Ovary (tissue), 9 donors: ENCODE data around the gene RTN3. TPM values are rescaled to one million over a fixed set of nuclear protein-coding genes. Genes with fewer than 3 reads are reported as not detected.

Source experiments
- DNase-seq, 5 donors: peaks; one replicate each; pipeline ENCODE4 v3.0.0-alpha.2; 2019 to 2020
- H3K27ac ChIP-seq, 2 donors: fragments of 200-600 bp; one replicate each; pipeline versions ENCODE4 v1.5.1 to v1.8.0; 2019 to 2022
- H3K27me3 ChIP-seq: fragments of 200-600 bp; one replicate; pipeline ENCODE4 v1.8.0; 2022
- H3K36me3 ChIP-seq: fragments of 200-600 bp; sonication (generic); one replicate; pipeline ENCODE4 v1.5.1; 2019
- H3K4me1 ChIP-seq: one replicate; pipeline ENCODE4 v1.8.1; 2013; ENCODE audit warnings: mild to moderate bottlenecking, moderate library complexity; ENCODE audit not compliant: insufficient read depth
- H3K4me3 ChIP-seq: fragments of 200-600 bp; sonication (generic); one replicate; pipeline ENCODE4 v1.5.1; 2017
- H3K9me3 ChIP-seq, 2 donors: fragments of 200-600 bp in 1 of 2; sonication (generic) in 1 of 2; one replicate each; pipeline versions ENCODE4 v1.5.1 to v1.8.1; 2013 to 2019; ENCODE audit warnings: mild to moderate bottlenecking in 1 of 2, moderate library complexity in 1 of 2
- CTCF ChIP-seq, 3 donors: fragments of 450-650 bp in 2 of 3; fragments of 200-600 bp in 1 of 3; IDR thresholded peaks; one replicate each; pipeline versions ENCODE4 v1.5.1 to v1.8.0; 2016 to 2022; ENCODE audit warnings: antibody characterized with exemption in 3 of 3, mild to moderate bottlenecking in 1 of 3
- EP300 ChIP-seq: sonication (generic); formaldehyde crosslinking; IDR thresholded peaks from one replicate; pipeline ENCODE4 v1.6.1; 2017; ENCODE audit warnings: antibody characterized with exemption
- POLR2A ChIP-seq: fragments of 450-650 bp; IDR thresholded peaks from one replicate; pipeline ENCODE4 v1.6.1; 2017; ENCODE audit warnings: antibody characterized with exemption, mild to moderate bottlenecking, moderate library complexity
- WGBS, 3 donors: extraction: QIAGEN DNeasy Blood & Tissue Kit in 1 of 3; methylation state at CpG; one replicate each; pipeline versions ENCODE4 v1.1.5 to v1.1.7; 2013 to 2017; 5-methylcytosine and 5-hydroxymethylcytosine counted together
- intact Hi-C, 4 donors: fragments of 100-400 bp; cut with DNase I; formaldehyde crosslinking; loops; one replicate each; pipeline versions ENCODE4 v1.11.0 to v1.15.1; 2022 to 2023
- polyA plus RNA-seq, 2 donors: library from polyadenylated mRNA; stranded (reverse); fragments of 200-250 nt in 1 of 2; fragments of 350-450 nt in 1 of 2; fragmentation: Illumina TruSeq in 1 of 2; extraction: RNeasy Lipid Tissue Mini Kit (QIAGEN cat#74804) in 1 of 2; gene quantifications; one replicate each; pipeline ENCODE4 v1.2.3, GENCODE V29; 2013 to 2014
- total RNA-seq, 7 donors: library from RNA; depleted of rRNA in 2 of 7; stranded (reverse); fragments of >200 nt in 2 of 7; fragmentation: NEBNext Ultra II Directional in 3 of 7; extraction: Animal tissue kit (Norgen Biotek cat#: 25700) in 3 of 7; gene quantifications; one replicate each; pipeline versions ENCODE4 v1.1.0 to v1.2.4, GENCODE V29; 2016 to 2023
- donor health status: DM: no; HTN: no; CAD: no; lungs with moderate emphysema.
- donor health status: DM: no; HTN: no; CAD: no.
- donor health status: Bipolar disorder and iron deficiency.
- donor health status: DM: yes; HTN: yes; CAD: no.
- donor health status: DM: no; HTN: no; CAD: no.
- donor health status: DM: yes; HTN: yes; CAD: no.

RTN3 gene
- total and polyA plus RNA-seq, 9 donors = 49.5 to 142 (median 64.1) TPM

GRCh38 chr11:63765688-63766241 lies 84.5 kb downstream of the RTN3 start:
- Histone ChIP-seq H3K4me3 (no peak overlapping the region), H3K4me1 (peaks cover 19% of the 10 kb centered on the region)
- DNase-seq = peak; percentile 37 to 58 (median 51)

GRCh38 chr11:63766531-63767235 lies 85.4 kb downstream of the RTN3 start:
- Histone ChIP-seq H3K36me3 (no peaks in the 10 kb centered on the region), H3K4me1 (peaks cover 19% of the 10 kb centered on the region), H3K4me3 (peak overlapping the region; percentile 78), H3K9me3 (no peaks in the 10 kb centered on the region), H3K27me3 (no peaks in the 10 kb centered on the region), H3K27ac (peak overlapping the region in 1 of 2 donors; percentile 89)
- DNase-seq = peak; percentile 31 to 60 (median 42)
- no peak for TF ChIP-seq POLR2A
- TF ChIP-seq EP300 = no peak
- no peak for TF ChIP-seq CTCF (IDR thresholded peaks at IDR 0.05)
- WGBS, 3 donors = 48 to 55% (median 52%) methylated on average over 7 of the region's 7 CpGs
- intact Hi-C loops = loop anchor here in 3 of 4 donors (5.0 to 10.0 kb wide), 5 partner anchors 46 to 882 kb away; partner anchors contain the start of genes RTN3 (in 1 of the 3), SLC3A2 (in 1 of the 3) and SPINDOC (in 1 of the 3)

More at GRCh38 chr11:63765688-63766241, 84.5 kb downstream of the RTN3 start:
- H3K27ac ChIP-seq = peak overlapping the region; percentile 89 to 92
- H3K9me3 ChIP-seq = no peaks in the 10 kb centered on the region
- no peaks in the 10 kb centered on the region for H3K27me3 ChIP-seq
- H3K36me3 ChIP-seq = no peaks in the 10 kb centered on the region
- intact Hi-C loops = loop anchor here in 3 of 4 donors (5.0 to 10.0 kb wide), 5 partner anchors 47 to 881 kb away; partner anchors contain the start of genes RTN3 (in 1 of the 3), SLC3A2 (in 1 of the 3) and SPINDOC (in 1 of the 3)
- TF ChIP-seq POLR2A = no peak
- no peak for TF ChIP-seq CTCF (IDR thresholded peaks at IDR 0.05)
- no peak for TF ChIP-seq EP300
- 65 to 71% (median 67%) methylated on average over 18 of the region's 18 CpGs for WGBS, 3 donors

GRCh38 chr11:63767267-63767564 lies 85.9 kb downstream of the RTN3 start:
- Histone ChIP-seq H3K27ac (peak overlapping the region; percentile 80 to 89), H3K36me3 (no peaks in the 10 kb centered on the region), H3K9me3 (no peaks in the 10 kb centered on the region), H3K4me1 (peaks cover 19% of the 10 kb centered on the region), H3K4me3 (peak overlapping the region; percentile 78), H3K27me3 (no peaks in the 10 kb centered on the region)
- no peak for TF ChIP-seq EP300
- intact Hi-C loops = loop anchor here in 3 of 4 donors (5.0 to 10.0 kb wide), 5 partner anchors 45 to 882 kb away; partner anchors contain the start of genes RTN3 (in 1 of the 3), SLC3A2 (in 1 of the 3) and SPINDOC (in 1 of the 3)
- no peak for DNase-seq
- 9 to 11% (median 10%) methylated on average over 4 of the region's 4 CpGs for WGBS, 3 donors

GRCh38 chr11:63767565-63768236 lies 86.4 kb downstream of the RTN3 start:
- peak; percentile 72 to 80 (median 75) for DNase-seq
- intact Hi-C loops = loop anchor here in 3 of 4 donors (2.0 to 10.0 kb wide), 7 partner anchors 45 to 883 kb away; partner anchors contain the start of genes SPINDOC (in 2 of the 3), RTN3 (in 1 of the 3) and SLC3A2 (in 1 of the 3)

More at GRCh38 chr11:63767565-63768236, 86.4 kb downstream of the RTN3 start:
- WGBS, 3 donors = 0 to 1% (median 0%) methylated on average over 33 to 34 of the region's 34 CpGs
- Histone ChIP-seq H3K4me1 (peaks cover 19% of the 10 kb centered on the region), H3K36me3 (no peaks in the 10 kb centered on the region), H3K27ac (peak overlapping the region; percentile 80 to 89), H3K4me3 (peak overlapping the region; percentile 78), H3K9me3 (no peaks in the 10 kb centered on the region), H3K27me3 (no peaks in the 10 kb centered on the region)
- no peak for TF ChIP-seq CTCF (IDR thresholded peaks at IDR 0.05)
- no peak for TF ChIP-seq EP300
- TF ChIP-seq POLR2A = peak; percentile 14
